Sigmoid colon (tissue), 7 donors: ENCODE results near the gene GTF3A. TPM values are rescaled to one million over a fixed set of nuclear protein-coding genes. Genes with fewer than 3 reads are reported as not detected.

Experiments used
- DNase-seq: peaks from one replicate; pipeline ENCODE4 v3.0.0-alpha.2; 2019
- H3K27ac ChIP-seq, 4 donors: fragments of 200-600 bp; sonication (generic); one replicate each; pipeline ENCODE4 v1.5.1; 2016 to 2019; ENCODE audit warnings: mild to moderate bottlenecking in 1 of 4
- H3K27me3 ChIP-seq, 3 donors: fragments of 200-600 bp; sonication (generic); one replicate each; pipeline ENCODE4 v1.5.1; 2019; ENCODE audit warnings: mild to moderate bottlenecking in 1 of 3
- H3K36me3 ChIP-seq, 4 donors: fragments of 200-600 bp; sonication (generic); one replicate each; pipeline ENCODE4 v1.5.1; 2016 to 2019
- H3K4me1 ChIP-seq, 4 donors: fragments of 200-600 bp; sonication (generic); one replicate each; pipeline ENCODE4 v1.5.1; 2017 to 2019
- H3K4me3 ChIP-seq, 4 donors: fragments of 200-600 bp; sonication (generic); one replicate each; pipeline ENCODE4 v1.5.1; 2017 to 2019; ENCODE audit warnings: mild to moderate bottlenecking in 2 of 4, moderate library complexity in 1 of 4
- H3K9me3 ChIP-seq, 4 donors: fragments of 200-600 bp in 3 of 4; sonication (generic) in 3 of 4; one replicate each; pipeline versions ENCODE4 v1.5.1 to v1.6.1; 2013 to 2019
- CTCF ChIP-seq, 4 experiments: fragments of 450-650 bp in 3 of 4; fragments of 200-600 bp in 1 of 4; IDR thresholded peaks; one replicate each; pipeline ENCODE4 v1.5.1; 2016 to 2019; ENCODE audit warnings: antibody characterized with exemption in 4 of 4, mild to moderate bottlenecking in 3 of 4, moderate library complexity in 2 of 4
- EP300 ChIP-seq, 4 donors: sonication (generic); formaldehyde crosslinking; IDR thresholded peaks; one replicate each; pipeline ENCODE4 v1.6.1; 2017; ENCODE audit warnings: antibody characterized with exemption in 4 of 4
- POLR2A ChIP-seq, 2 donors: fragments of 450-650 bp; IDR thresholded peaks; one replicate each; pipeline ENCODE4 v1.6.1; 2016; ENCODE audit warnings: antibody characterized with exemption in 2 of 2, mild to moderate bottlenecking in 2 of 2, moderate library complexity in 2 of 2
- POLR2AphosphoS5 ChIP-seq, 4 donors: sonication (generic); formaldehyde crosslinking; IDR thresholded peaks; one replicate each; pipeline ENCODE4 v1.6.1; 2017; ENCODE audit warnings: antibody characterized with exemption in 4 of 4
- WGBS, 2 donors: extraction: QIAGEN DNeasy Blood & Tissue Kit; methylation state at CpG; one replicate each; pipeline ENCODE4 v1.1.7; 2013; 5-methylcytosine and 5-hydroxymethylcytosine counted together
- intact Hi-C: fragments of 100-400 bp; cut with DNase I; formaldehyde crosslinking; loops from one replicate; pipeline ENCODE4 v1.15.1; 2023
- polyA plus RNA-seq, 3 donors: library from polyadenylated mRNA; stranded (reverse); fragments of 200-250 nt; gene quantifications; one replicate each; pipeline ENCODE4 v1.2.3, GENCODE V29; 2013
- total RNA-seq, 4 donors: library from RNA; depleted of rRNA; stranded (reverse); fragments of >200 nt; gene quantifications; one replicate each; pipeline ENCODE4 v1.1.0, GENCODE V29; 2016
- donor health status: healthy with polysubstance abuse.
- donor health status: Bipolar disorder and iron deficiency.
- donor health status: healthy.

The GTF3A gene
- total and polyA plus RNA-seq, 7 donors, result 76.3 to 172 (median 135) TPM

DNA sequence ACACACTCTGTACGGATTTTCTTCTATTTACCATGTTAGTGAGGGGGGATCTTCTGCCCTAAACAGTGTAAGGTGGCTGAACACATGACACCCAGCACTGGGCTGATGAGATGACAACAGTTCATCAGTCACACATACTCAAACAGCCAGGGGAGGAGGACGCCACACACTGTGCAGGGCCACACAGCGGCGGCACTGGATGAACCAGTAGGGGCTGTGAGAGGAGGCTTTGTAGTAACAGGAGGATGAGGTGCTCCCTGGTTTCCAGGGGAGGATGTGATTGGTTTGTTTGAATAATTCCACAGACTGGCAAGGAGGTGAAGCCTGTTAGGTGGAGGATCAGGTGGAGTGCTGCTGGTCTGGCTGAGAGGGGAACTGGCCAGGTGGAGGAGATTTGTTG is 16.3 kb upstream of the GTF3A start:
- TF ChIP-seq POLR2A (IDR thresholded peaks at IDR 0.05), result no peak
- no peak for TF ChIP-seq CTCF (IDR thresholded peaks at IDR 0.05)
- TF ChIP-seq EP300 (IDR thresholded peaks at IDR 0.05), result no peak
- no peak for TF ChIP-seq POLR2AphosphoS5 (IDR thresholded peaks at IDR 0.05)
- H3K27ac ChIP-seq, result no peak overlapping the region
- H3K36me3 ChIP-seq, result no peaks in the 10 kb centered on the region
- peaks cover 0 to 12% (median 9%) of the 10 kb centered on the region in 4 donors for H3K4me1 ChIP-seq
- DNase-seq, result no peak
- intact Hi-C loops, result no loop called here
- H3K9me3 ChIP-seq, result no peaks in the 10 kb centered on the region
- H3K27me3 ChIP-seq, result peaks cover 0 to 4% (median 0%) of the 10 kb centered on the region in 3 donors
- WGBS, 2 donors, result 90 to 91% methylated on average over 4 of the region's 4 CpGs
- no peak overlapping the region for H3K4me3 ChIP-seq

DNA sequence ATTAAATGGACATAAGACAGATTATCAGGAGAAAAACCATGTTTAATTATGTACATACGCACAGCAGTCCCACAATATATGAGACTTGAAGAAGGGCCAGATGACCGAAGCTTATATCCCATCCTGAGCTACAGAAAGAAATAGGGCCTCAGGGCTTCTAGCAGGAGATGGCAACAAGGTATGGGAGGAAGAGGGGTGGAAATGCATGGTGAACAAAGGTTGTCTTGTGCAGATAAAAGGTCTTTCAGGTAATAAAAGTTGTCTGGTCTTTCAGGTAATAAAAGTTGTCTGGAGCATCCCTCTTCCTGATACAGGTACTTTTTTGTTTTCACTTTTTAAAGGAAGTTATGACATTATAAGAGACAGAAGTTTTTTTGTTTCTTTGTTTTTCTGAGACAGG is 15.4 kb upstream of the GTF3A start:
- Histone ChIP-seq H3K4me1 (peaks cover 0 to 3% (median 0%) of the 10 kb centered on the region in 4 donors), H3K9me3 (no peaks in the 10 kb centered on the region), H3K4me3 (no peak overlapping the region), H3K36me3 (no peaks in the 10 kb centered on the region), H3K27me3 (peaks cover 0 to 4% (median 0%) of the 10 kb centered on the region in 3 donors), H3K27ac (no peak overlapping the region)
- 84 to 89% methylated on average over 2 of the region's 2 CpGs for WGBS, 2 donors
- no peak for DNase-seq
- intact Hi-C loops, result no loop called here
- TF ChIP-seq EP300 (IDR thresholded peaks at IDR 0.05) (no peak), POLR2AphosphoS5 (IDR thresholded peaks at IDR 0.05) (no peak), POLR2A (IDR thresholded peaks at IDR 0.05) (no peak), CTCF (IDR thresholded peaks at IDR 0.05) (no peak)

DNA sequence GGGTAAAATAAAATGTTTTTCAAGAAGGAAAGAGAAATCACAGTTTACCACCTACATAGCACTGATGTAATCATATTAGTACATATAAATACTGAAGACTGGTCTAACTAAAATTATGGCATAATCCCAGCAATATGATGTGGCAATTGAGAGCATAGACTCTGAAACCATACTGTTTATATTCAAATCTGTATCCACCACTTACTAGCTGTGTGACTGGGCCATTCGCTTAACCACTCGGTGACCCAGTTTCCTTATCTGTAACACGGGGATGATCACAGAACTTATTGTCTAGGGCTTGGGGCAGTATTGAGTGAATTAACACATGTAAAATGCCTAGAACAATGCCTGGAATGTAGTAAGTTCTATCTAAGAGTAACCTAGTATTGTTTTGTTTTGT is 13.1 kb upstream of the GTF3A start:
- Histone ChIP-seq H3K9me3 (no peaks in the 10 kb centered on the region), H3K27me3 (peaks cover 0 to 4% (median 0%) of the 10 kb centered on the region in 3 donors), H3K27ac (no peak overlapping the region), H3K4me3 (no peak overlapping the region), H3K36me3 (no peaks in the 10 kb centered on the region), H3K4me1 (no peaks in the 10 kb centered on the region)
- WGBS, 2 donors, result 78 to 83% methylated on average over 3 of the region's 3 CpGs
- TF ChIP-seq EP300 (IDR thresholded peaks at IDR 0.05) (no peak), POLR2AphosphoS5 (IDR thresholded peaks at IDR 0.05) (no peak), POLR2A (IDR thresholded peaks at IDR 0.05) (no peak), CTCF (IDR thresholded peaks at IDR 0.05) (no peak)
- intact Hi-C loops, result no loop called here
- DNase-seq, result no peak

GRCh38 chr13:27415116-27415515 is 9.3 kb upstream of the GTF3A start:
- Histone ChIP-seq H3K4me3 (no peak overlapping the region), H3K27ac (no peak overlapping the region), H3K9me3 (no peaks in the 10 kb centered on the region), H3K36me3 (no peaks in the 10 kb centered on the region), H3K27me3 (peaks cover 0 to 4% (median 0%) of the 10 kb centered on the region in 3 donors), H3K4me1 (no peaks in the 10 kb centered on the region)
- DNase-seq, result no peak
- WGBS, 2 donors, result 80 to 81% methylated on average over 1 of the region's 1 CpG
- TF ChIP-seq POLR2AphosphoS5 (IDR thresholded peaks at IDR 0.05), result no peak
- no peak for TF ChIP-seq CTCF (IDR thresholded peaks at IDR 0.05)
- no peak for TF ChIP-seq POLR2A (IDR thresholded peaks at IDR 0.05)
- intact Hi-C loops, result no loop called here

DNA sequence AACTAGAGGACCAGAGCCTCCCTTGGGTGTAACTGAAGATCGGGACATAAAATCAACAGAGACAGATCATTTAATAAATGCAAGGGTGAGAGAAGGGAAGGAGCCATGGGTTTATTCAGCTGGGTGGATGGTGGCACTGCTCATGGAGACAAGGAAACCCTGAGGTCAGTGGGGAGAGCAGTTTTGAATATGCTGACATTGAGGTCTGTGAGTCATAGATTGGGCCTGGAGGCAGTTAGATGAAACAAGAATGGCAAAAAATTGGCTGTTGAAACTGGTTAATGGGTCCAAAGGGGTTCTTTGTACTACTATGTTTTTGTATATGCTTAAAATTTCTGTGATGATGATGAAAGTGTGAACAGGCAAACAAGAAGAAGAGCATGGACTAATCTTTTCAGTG is 5.1 kb upstream of the GTF3A start:
- H3K9me3 ChIP-seq, result no peaks in the 10 kb centered on the region
- H3K36me3 ChIP-seq, result no peaks in the 10 kb centered on the region
- TF ChIP-seq EP300 (IDR thresholded peaks at IDR 0.05) (no peak), POLR2AphosphoS5 (IDR thresholded peaks at IDR 0.05) (no peak), CTCF (IDR thresholded peaks at IDR 0.05) (no peak), POLR2A (IDR thresholded peaks at IDR 0.05) (no peak)
- no peak overlapping the region for H3K27ac ChIP-seq
- no peaks in the 10 kb centered on the region for H3K27me3 ChIP-seq
- H3K4me3 ChIP-seq, result no peak overlapping the region
- DNase-seq, result no peak
- H3K4me1 ChIP-seq, result peaks cover 0 to 5% (median 2%) of the 10 kb centered on the region in 4 donors
- intact Hi-C loops, result no loop called here
- 90 to 94% methylated on average over 1 of the region's 1 CpG for WGBS, 2 donors
